HG03575 (cell line): ENCODE measurements around the gene PLA2G4D.

Source experiments
- ATAC-seq: cut with Tn5 transposase; IDR thresholded peaks from one replicate; pipeline ENCODE4 v1.9.1; 2021; ENCODE audit not compliant: unreplicated experiment, insufficient number of reproducible peaks, low FRiP score; ENCODE audit errors: extremely low read depth

The PLA2G4D gene

GRCh38 chr15:42094512-42094963 is at the start of gene PLA2G4D:
PLA2G4D (minus strand) TSS chr15:42094562; CDS start chr15:42094459, 103 bp downstream.
- ATAC-seq = no peak

- no peak for ATAC-seq
Measured at GRCh38 chr15:42143356-42143755, 49.0 kb upstream of the PLA2G4D start.

GRCh38 chr15:42141795-42142667 is 47.7 kb upstream of the PLA2G4D start:
- no peak for ATAC-seq

DNA sequence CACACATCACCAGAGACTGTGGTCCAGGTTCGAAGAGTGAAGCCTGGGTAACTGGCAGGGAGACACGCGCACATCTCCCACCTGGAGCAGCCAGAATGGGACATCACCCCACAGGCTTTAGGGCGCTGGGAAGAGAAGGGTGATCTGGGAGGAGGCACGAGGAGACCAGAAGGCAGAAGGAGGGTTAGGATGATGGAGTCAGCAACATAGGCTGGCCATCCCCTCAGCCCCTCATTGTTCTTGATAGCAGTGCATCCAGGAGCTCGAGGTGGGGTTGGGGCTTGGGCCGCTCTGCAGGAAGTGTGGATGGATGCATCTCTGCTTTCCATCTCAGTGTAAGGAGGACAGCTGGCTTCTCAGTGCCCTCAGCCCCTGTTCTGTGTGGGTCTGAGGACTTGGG is 46.9 kb upstream of the PLA2G4D start:
- no peak for ATAC-seq

GRCh38 chr15:42140383-42141070 is 46.2 kb upstream of the PLA2G4D start:
- no peak for ATAC-seq

DNA sequence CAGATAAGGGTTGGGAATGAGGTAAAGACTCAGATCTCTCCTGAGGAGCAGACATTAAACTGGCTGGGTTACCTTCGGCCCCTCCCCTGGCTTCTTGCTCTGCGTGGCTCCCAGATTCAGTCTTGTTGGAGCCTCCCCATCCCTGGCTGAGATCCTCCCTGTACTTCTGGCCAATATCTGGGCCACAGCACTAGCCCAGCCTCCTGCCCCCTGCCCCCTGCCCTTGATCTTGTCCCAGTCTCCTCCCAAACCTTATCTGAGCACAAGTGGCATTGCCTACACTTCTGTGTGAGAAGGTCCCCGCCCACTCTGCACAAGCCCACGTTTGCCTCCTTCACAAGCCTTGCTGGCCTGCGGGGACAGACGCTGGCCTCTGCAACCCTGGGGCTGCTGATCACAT is 45.2 kb upstream of the PLA2G4D start:
- no peak for ATAC-seq

DNA sequence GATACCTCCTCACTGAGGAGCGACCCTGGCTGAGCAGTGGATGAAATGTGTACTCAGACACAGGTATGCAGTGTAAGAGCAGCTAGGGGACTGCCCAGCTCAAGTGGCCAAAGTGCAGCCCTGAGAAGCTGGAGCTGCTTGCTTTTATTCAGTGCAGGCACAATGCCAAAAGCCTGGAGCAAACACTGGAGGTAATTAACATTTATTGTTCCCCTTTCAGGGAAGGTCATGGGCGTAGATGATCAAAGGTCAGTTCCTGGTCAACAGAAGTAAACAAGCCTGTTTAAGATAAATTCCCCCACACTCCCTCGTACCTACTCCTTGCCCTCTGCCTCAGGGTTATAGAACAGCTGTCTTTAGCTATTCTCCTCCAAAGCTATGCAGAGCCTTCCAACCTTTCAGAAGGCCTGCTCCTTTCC is 44.6 kb upstream of the PLA2G4D start:
- no peak for ATAC-seq

DNA sequence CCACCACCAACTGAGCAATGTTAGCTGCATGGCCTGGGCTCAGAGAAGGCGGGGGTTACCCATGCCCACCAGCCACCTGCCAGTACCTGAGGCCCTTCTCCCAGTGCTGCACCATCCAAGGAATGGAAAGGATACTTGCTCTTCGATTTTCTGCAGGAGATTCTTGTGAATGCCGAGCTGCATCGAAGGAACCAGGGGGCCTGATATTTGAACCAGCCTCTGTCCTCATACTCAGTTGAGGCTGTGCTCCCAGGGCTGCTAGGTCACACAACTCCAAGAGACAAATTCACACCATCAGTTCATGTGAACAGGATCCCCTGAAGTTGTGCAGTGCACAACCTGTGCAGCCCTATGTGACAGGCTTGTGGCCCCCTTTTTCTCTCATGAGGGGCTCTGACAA is 44.0 kb upstream of the PLA2G4D start:
- no peak for ATAC-seq

GRCh38 chr15:42137461-42138261 is 43.3 kb upstream of the PLA2G4D start:
- ATAC-seq = no peak

GRCh38 chr15:42136513-42136912 is 42.2 kb upstream of the PLA2G4D start:
- no peak for ATAC-seq

GRCh38 chr15:42135351-42135750 is 41.0 kb upstream of the PLA2G4D start:
- no peak for ATAC-seq

GRCh38 chr15:42134617-42135245 is 40.4 kb upstream of the PLA2G4D start:
- no peak for ATAC-seq

DNA sequence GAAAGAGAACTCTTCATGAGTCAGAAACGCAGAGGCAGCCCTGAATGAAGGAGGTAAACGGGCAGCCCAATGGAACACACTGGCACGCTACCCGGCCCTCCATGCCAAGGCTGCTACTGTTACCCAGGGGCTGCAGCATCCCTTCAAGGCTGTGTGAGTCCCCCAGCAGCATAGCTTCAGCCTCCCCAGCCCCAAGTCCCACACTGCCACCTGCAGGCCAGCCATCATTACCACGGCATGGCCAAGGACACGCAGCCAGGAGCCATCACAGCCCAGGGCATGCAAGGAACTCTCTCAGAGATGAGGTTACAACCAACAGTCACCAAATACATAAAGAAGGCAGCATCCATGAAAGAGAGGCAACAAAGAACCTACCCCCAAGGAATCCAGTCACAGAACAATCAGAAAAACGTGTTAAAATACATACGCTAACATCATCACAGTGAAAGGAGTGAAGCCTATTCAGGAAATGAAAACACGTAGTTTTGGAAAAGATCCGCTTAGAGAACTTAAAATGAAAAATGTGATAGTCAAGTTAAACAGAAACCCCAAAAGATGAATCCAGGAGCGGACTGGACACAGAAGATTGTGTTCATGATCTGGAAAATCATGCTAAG is 39.6 kb upstream of the PLA2G4D start:
- ATAC-seq = no peak

GRCh38 chr15:42133356-42133755 is 39.0 kb upstream of the PLA2G4D start:
- no peak for ATAC-seq

DNA sequence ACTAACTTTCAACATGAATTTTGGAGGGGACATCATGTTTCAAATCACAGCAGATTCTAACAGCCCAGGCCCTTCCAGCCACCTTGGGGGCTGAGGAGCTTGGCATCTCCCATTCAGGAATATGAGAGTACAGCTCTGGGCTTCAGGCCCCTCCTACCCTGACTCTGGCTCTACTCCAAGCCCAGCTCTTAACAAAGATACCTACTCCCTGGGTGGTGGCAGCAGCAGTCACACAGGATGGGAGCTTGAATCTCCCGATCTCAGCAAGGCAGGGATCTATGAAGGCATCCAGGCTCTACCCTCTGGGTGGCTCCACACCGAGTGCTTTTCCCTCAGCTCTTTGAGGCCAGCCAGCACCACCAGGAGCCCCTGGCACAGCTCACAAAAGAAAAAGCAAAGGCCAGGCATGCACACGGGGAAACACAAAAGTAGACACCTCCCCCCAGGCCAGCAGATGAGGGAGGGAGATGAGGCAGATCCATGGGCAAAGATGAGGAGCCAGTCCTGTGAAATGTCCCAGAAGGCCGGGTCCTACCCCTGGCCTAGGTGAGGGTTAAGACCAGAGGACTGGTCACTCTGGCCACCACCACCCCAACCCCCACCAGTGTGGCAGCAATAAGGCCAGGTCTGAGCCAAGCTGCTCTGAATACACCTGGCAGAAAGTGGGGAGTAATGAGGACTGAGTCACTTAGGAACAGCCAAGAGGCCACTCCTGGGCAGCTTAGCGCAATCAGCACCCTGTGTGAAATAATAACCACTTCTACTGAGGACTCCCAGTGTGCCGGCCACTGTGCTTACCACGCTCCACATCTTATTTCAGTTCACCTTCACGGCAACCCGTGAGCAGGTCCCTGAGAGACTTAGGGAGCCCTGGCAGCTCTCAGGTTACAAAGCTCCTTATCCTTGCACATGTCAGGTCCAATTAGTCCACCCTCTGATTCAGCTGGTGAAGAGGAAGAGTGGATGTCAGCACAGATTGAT is 37.8 kb upstream of the PLA2G4D start:
- no peak for ATAC-seq

- no peak for ATAC-seq
Measured at GRCh38 chr15:42131006-42131405, 36.6 kb upstream of the PLA2G4D start.

DNA sequence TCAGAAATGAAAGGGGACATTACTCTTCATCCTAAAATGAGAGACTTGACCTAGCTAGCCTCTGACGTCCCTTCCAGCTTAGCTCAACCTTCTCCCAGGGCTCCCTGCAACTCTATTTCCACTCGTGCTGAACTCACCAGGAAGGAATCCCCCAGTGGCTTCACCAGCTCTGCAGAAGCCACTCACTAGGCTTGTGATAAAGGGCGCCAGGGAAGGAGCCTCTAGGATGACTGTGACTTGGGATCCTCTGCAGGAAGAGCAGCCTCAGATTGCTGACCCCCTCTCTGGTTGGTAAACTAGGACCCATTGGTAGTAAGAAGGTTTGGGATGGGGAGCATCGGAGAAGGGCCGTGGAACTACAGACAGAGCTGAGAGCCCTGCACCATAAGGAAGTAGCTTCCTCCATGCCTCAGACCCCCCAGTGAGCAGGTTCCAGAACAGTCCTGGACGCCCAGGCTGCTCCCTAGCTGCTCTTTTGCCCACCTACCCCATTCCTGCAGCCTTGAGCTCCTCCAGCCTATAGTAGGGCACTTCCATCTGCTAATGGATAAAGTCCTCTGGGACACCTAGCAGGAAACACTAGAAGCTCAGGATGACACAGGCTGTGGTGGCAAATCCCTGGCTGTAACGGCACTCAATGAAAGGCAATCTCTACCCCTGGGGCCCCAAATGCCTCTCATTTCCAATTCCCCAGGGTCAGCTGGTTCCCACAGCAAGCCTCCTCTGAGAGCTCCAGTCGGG is 36.1 kb upstream of the PLA2G4D start:
- no peak for ATAC-seq
